A549 (cell line): ENCODE results near the gene FBXW5. TPM values are rescaled to one million over a fixed set of nuclear protein-coding genes. Genes with fewer than 3 reads are reported as not detected.

Source experiments
- ATAC-seq, 2 experiments: fragments of 200-7000 bp in 1 of 2; fragments of >200 bp in 1 of 2; cut with Nextera tagmentation in 1 of 2; cut with Tn5 transposase in 1 of 2; 3 replicates each; pipeline versions ENCODE4 v1.8.0 to v1.9.1; 2018 to 2020; ENCODE audit warnings: mild to moderate bottlenecking in 1 of 2, moderate library complexity in 1 of 2
- CTCF ChIA-PET: fragments of 300-600 bp; sonication (Branson Sonifier 250); formaldehyde crosslinking; extraction: SDS; loops from one replicate; lab custom pipeline; 2021; ENCODE audit warnings: antibody characterized with exemption, inconsistent platforms; lab: Yijun Ruan, JAX
- POLR2A ChIA-PET: fragments of 350-600 bp; formaldehyde crosslinking; extraction: SDS; loops from one replicate; lab custom pipeline; 2021; ENCODE audit warnings: antibody characterized with exemption, inconsistent platforms; lab: Yijun Ruan, JAX
- DNase-seq, 2 experiments: peaks; one replicate each; pipeline versions ENCODE4 v3.0.0 to v3.0.0-alpha.2; 2011 to 2016; ENCODE audit warnings: low read depth in 1 of 2, low spot score in 1 of 2
- FAIRE-seq: peaks from 2 replicates; lab custom pipeline; 2011; peaks lifted over from hg19 to GRCh38; lab: Jason Lieb, UNC
- H3K27ac ChIP-seq, 2 experiments: fragments of >200 bp; sonication (Bioruptor Twin); formaldehyde crosslinking; 3 replicates each; pipeline ENCODE4 v1.5.1; 2016 to 2017
- H3K4me1 ChIP-seq: fragments of >200 bp; sonication (Bioruptor Twin); formaldehyde crosslinking; 3 replicates; pipeline ENCODE4 v1.6.1; 2016
- H3K4me2 ChIP-seq: fragments of >200 bp; sonication (Bioruptor Twin); formaldehyde crosslinking; 3 replicates; pipeline ENCODE4 v1.6.1; 2016
- H3K4me3 ChIP-seq: fragments of >200 bp; sonication (Bioruptor Twin); formaldehyde crosslinking; 3 replicates; pipeline ENCODE4 v1.5.1; 2016
- H3K9me3 ChIP-seq: fragments of >200 bp; sonication (Bioruptor Twin); formaldehyde crosslinking; 3 replicates; pipeline ENCODE4 v1.6.1; 2016
- CEBPB ChIP-seq, 2 experiments: fragments of >200 bp in 1 of 2; sonication (Bioruptor Twin) in 1 of 2; formaldehyde crosslinking in 1 of 2; IDR thresholded peaks; 2 replicates each; pipeline ENCODE4 v1.6.1; 2012 to 2016
- EHF ChIP-seq: fragments of 250-450 bp; sonication (Bioruptor Pico); IDR thresholded peaks from 2 replicates; pipeline ENCODE4 v1.5.0; 2020; ENCODE audit warnings: mild to moderate bottlenecking
- EHMT2 ChIP-seq: fragments of 200-600 bp; sonication (generic); IDR thresholded peaks from 2 replicates; pipeline ENCODE4 v1.6.1; 2016; ENCODE audit warnings: antibody characterized with exemption, low read depth, mild to moderate bottlenecking, moderate library complexity
- FOSB ChIP-seq: fragments of 250-450 bp; sonication (Bioruptor Pico); IDR thresholded peaks from 2 replicates; pipeline ENCODE4 v1.5.0; 2020; ENCODE audit warnings: mild to moderate bottlenecking, moderate library complexity
- FOSL2 ChIP-seq, 2 experiments: fragments of 450-650 bp in 1 of 2; fragments of >200 bp in 1 of 2; sonication (Bioruptor Twin) in 1 of 2; formaldehyde crosslinking; IDR thresholded peaks; 2 replicates each; pipeline versions ENCODE4 v1.5.0 to v1.6.1; 2016 to 2020; ENCODE audit warnings: mild to moderate bottlenecking in 1 of 2, moderate library complexity in 1 of 2
- HEYL ChIP-seq: fragments of 250-450 bp; sonication (Bioruptor Pico); IDR thresholded peaks from 2 replicates; pipeline ENCODE4 v1.8.0; 2021; ENCODE audit warnings: mild to moderate bottlenecking, moderate library complexity
- HOXA7 ChIP-seq: fragments of 250-450 bp; sonication (Bioruptor Pico); IDR thresholded peaks from 2 replicates; pipeline ENCODE4 v1.5.0; 2020; ENCODE audit warnings: mild to moderate bottlenecking, moderate library complexity
- HOXB13 ChIP-seq: fragments of 250-450 bp; sonication (Bioruptor Pico); IDR thresholded peaks from 2 replicates; pipeline ENCODE4 v1.5.0; 2020; ENCODE audit warnings: low read depth, mild to moderate bottlenecking, moderate library complexity
- KDM1A ChIP-seq: fragments of 200-600 bp; sonication (generic); IDR thresholded peaks from 2 replicates; pipeline ENCODE4 v1.6.1; 2016; ENCODE audit warnings: low read depth, mild to moderate bottlenecking
- MAFK ChIP-seq: fragments of 450-650 bp; IDR thresholded peaks from 2 replicates; pipeline ENCODE4 v1.6.1; 2014; ENCODE audit not compliant: partially characterized antibody
- PHF8 ChIP-seq: fragments of 200-600 bp; sonication (generic); IDR thresholded peaks from 2 replicates; pipeline ENCODE4 v1.6.1; 2016; ENCODE audit warnings: low read depth, mild to moderate bottlenecking, antibody characterized with exemption, moderate library complexity, borderline replicate concordance
- RARB ChIP-seq: fragments of 250-450 bp; sonication (Bioruptor Pico); IDR thresholded peaks from 2 replicates; pipeline ENCODE4 v1.8.0; 2021; ENCODE audit warnings: mild to moderate bottlenecking, moderate library complexity
- RFX5 ChIP-seq: fragments of 450-650 bp; IDR thresholded peaks from 2 replicates; pipeline ENCODE4 v1.7.1; 2014; ENCODE audit warnings: antibody characterized with exemption, mild to moderate bottlenecking, moderate library complexity
- SMC3 ChIP-seq: fragments of >200 bp; sonication (Bioruptor Twin); formaldehyde crosslinking; IDR thresholded peaks from 3 replicates; pipeline ENCODE4 v1.6.1; 2018; ENCODE audit warnings: inconsistent platforms
- TP53 ChIP-seq: fragments of 250-450 bp; sonication (Bioruptor Pico); IDR thresholded peaks from 2 replicates; pipeline ENCODE4 v1.5.0; 2021; ENCODE audit warnings: mild to moderate bottlenecking, moderate library complexity
- ZNF302 ChIP-seq: fragments of 250-450 bp; sonication (Bioruptor Pico); IDR thresholded peaks from 2 replicates; pipeline ENCODE4 v1.9.0; 2021; ENCODE audit warnings: inconsistent platforms, mild to moderate bottlenecking, moderate library complexity
- WGBS: methylation state at CpG from one replicate; pipeline ENCODE4 v1.1.6; 2017; ENCODE audit errors: missing lambda C conversion rate; 5-methylcytosine and 5-hydroxymethylcytosine counted together
- polyA plus RNA-seq, 4 experiments: library from polyadenylated mRNA; depleted of rRNA in 3 of 4; stranded (reverse); fragments of >200 nt; fragmentation: RNase III in 1 of 4; extraction: RNeasy Plus Mini Kit Qiagen cat#74134 plus additional on column Dnase treatment in 1 of 4; gene quantifications; 2 replicates in 3 of 4; 3 replicates in 1 of 4; pipeline ENCODE4 v1.2.3, GENCODE V29; 2011 to 2017
- TF ChIP-seq, protein P1 (sequence below): IDR thresholded peaks from 2 replicates; pipeline ENCODE4 v1.6.1; 2012
- TF ChIP-seq, protein P2 (sequence below): IDR thresholded peaks from 2 replicates; pipeline ENCODE4 v1.6.1; 2012; ENCODE audit warnings: low read depth, borderline replicate concordance
- TF ChIP-seq, protein P3 (sequence below): fragments of 450-650 bp; IDR thresholded peaks from 2 replicates; pipeline ENCODE4 v1.6.1; 2014; ENCODE audit warnings: antibody characterized with exemption
- TF ChIP-seq, protein P4 (sequence below): fragments of 250-450 bp; sonication (Bioruptor Pico); IDR thresholded peaks from 2 replicates; pipeline ENCODE4 v1.5.0; 2020; ENCODE audit warnings: low read depth, mild to moderate bottlenecking, moderate library complexity
- TF ChIP-seq, protein P5 (sequence below): fragments of 200-600 bp; sonication (generic); IDR thresholded peaks from 2 replicates; pipeline ENCODE4 v1.6.1; 2016; ENCODE audit warnings: antibody characterized with exemption, mild to moderate bottlenecking, moderate library complexity
- TF ChIP-seq, protein P6 (sequence below): fragments of 250-450 bp; sonication (Bioruptor Pico); IDR thresholded peaks from 2 replicates; pipeline ENCODE4 v1.5.0; 2021; ENCODE audit warnings: mild to moderate bottlenecking, moderate library complexity, borderline replicate concordance

FBXW5 gene
- polyA plus RNA-seq, 2 of the 4 experiments (the other 2 are of a cell fraction) = 37.5 to 59.5 TPM

DNA sequence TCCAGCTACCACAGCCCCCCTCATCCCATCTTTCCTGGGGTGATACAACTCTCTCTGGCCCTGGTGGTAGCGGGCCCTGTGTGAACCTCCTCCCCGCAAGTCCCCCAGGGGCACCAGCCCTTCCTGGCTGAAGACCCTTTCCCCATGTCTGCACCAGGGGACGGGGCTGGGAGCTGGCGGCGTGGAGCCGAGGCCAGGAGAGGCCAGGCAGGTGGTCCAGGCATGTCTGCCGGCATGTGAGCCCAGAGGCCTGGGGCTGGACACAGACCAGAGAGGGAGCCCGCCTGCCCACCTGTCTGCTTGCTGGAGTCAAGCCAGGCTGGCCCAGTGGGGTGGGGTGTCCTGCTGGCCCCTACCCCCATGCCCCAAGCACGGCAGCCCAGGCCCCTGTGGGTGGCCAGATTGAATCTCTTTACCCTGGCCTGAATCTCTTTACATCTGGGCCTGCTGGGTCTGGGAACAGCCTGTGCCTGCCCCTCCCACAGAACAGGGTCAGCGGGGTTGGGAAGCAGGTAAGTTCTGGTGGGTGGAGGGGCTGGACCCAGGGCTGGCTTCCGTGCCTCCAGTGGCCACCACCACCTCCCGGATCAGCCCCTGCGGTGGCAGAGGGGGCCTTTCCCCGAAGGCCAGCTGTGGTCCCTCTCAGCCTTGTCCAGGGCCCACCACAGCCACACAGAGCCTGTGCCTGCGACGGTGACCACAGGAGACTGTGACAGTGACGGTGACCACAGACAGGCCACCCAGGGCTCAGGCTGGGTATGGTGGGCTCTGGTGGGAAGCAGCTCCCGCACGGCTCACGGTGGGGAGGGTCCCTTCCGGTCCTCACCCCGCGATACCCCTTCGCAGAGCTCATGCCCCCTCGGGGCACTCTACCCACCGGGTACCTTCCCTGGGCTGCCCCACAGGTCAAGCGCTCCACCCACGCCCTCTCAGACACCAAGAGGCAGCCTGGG is 14.6 kb upstream of the FBXW5 start:
- no peaks in the 10 kb centered on the region for H3K9me3 ChIP-seq
- no peak overlapping the region for H3K4me3 ChIP-seq
- TF ChIP-seq RFX5 (no peak), EHMT2 (no peak), FOSB (CRISPR knock-in tag) (no peak), CEBPB (IDR thresholded peaks at IDR 0.05) (no peak), ZNF302 (CRISPR knock-in tag) (no peak)
- TF ChIP-seq, protein P1, sequence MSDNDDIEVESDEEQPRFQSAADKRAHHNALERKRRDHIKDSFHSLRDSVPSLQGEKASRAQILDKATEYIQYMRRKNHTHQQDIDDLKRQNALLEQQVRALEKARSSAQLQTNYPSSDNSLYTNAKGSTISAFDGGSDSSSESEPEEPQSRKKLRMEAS = no peak
- TF ChIP-seq, protein P2, sequence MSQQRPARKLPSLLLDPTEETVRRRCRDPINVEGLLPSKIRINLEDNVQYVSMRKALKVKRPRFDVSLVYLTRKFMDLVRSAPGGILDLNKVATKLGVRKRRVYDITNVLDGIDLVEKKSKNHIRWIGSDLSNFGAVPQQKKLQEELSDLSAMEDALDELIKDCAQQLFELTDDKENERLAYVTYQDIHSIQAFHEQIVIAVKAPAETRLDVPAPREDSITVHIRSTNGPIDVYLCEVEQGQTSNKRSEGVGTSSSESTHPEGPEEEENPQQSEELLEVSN = no peak
- TF ChIP-seq, protein P3, sequence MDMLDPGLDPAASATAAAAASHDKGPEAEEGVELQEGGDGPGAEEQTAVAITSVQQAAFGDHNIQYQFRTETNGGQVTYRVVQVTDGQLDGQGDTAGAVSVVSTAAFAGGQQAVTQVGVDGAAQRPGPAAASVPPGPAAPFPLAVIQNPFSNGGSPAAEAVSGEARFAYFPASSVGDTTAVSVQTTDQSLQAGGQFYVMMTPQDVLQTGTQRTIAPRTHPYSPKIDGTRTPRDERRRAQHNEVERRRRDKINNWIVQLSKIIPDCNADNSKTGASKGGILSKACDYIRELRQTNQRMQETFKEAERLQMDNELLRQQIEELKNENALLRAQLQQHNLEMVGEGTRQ = no peak
- POLR2A ChIA-PET = interaction anchor here (1.3 kb wide), 1 partner anchor 9 kb away, joined by 3 read pairs; no protein-coding TSS in a partner anchor
- no peak for DNase-seq
- CTCF ChIA-PET = interaction anchor here (0.6 to 2.0 kb wide), 9 partner anchors 11 to 110 kb away, joined by 3 to 10 read pairs (median 4); partner anchors contain the start of gene FBXW5
- WGBS = 91% methylated on average over 4 of the region's 28 CpGs
- FAIRE-seq = no peak
- 0 out of 6 replicates have a peak overlapping the region, but pooled peaks of 1 of the 2 experiments have one; percentile 28 for H3K27ac ChIP-seq
- H3K4me1 ChIP-seq = peaks cover 6% of the 10 kb centered on the region; the same call in 2 of the 3 replicates
- H3K4me2 ChIP-seq = no peak overlapping the region
- no peak; a peak in 1 of 6 replicates for ATAC-seq

DNA sequence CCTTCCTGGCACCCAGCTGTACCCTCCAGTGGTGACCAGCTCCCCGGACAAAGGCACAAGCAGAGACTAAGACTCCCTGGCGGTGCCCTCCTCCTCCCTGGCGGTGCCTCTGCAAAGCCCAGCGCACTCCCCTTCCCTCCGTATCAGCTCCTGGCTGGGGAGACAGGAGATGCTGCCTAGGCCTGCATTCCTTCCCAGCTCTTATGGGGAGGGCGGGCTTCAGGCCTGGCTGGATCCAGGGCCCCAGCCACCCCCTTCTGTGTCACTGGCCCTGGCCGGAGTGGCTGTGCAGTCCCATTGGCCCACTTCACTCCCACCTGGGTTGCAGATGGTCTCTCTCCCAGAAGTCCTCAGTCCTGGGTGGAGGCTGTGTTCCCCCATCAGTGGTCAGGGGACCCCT is 13.9 kb upstream of the FBXW5 start:
- H3K4me3 ChIP-seq = no peak overlapping the region
- WGBS = 81% methylated on average over 7 of the region's 7 CpGs
- TF ChIP-seq, protein P4, sequence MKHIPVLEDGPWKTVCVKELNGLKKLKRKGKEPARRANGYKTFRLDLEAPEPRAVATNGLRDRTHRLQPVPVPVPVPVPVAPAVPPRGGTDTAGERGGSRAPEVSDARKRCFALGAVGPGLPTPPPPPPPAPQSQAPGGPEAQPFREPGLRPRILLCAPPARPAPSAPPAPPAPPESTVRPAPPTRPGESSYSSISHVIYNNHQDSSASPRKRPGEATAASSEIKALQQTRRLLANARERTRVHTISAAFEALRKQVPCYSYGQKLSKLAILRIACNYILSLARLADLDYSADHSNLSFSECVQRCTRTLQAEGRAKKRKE (CRISPR knock-in tag) = no peak
- TF ChIP-seq HOXB13 (CRISPR knock-in tag) = no peak
- TF ChIP-seq MAFK = no peak
- no peak for TF ChIP-seq HOXA7
- no peak for TF ChIP-seq KDM1A
- no peak for TF ChIP-seq PHF8
- no peak for TF ChIP-seq HEYL (CRISPR knock-in tag)
- TF ChIP-seq, protein P5, sequence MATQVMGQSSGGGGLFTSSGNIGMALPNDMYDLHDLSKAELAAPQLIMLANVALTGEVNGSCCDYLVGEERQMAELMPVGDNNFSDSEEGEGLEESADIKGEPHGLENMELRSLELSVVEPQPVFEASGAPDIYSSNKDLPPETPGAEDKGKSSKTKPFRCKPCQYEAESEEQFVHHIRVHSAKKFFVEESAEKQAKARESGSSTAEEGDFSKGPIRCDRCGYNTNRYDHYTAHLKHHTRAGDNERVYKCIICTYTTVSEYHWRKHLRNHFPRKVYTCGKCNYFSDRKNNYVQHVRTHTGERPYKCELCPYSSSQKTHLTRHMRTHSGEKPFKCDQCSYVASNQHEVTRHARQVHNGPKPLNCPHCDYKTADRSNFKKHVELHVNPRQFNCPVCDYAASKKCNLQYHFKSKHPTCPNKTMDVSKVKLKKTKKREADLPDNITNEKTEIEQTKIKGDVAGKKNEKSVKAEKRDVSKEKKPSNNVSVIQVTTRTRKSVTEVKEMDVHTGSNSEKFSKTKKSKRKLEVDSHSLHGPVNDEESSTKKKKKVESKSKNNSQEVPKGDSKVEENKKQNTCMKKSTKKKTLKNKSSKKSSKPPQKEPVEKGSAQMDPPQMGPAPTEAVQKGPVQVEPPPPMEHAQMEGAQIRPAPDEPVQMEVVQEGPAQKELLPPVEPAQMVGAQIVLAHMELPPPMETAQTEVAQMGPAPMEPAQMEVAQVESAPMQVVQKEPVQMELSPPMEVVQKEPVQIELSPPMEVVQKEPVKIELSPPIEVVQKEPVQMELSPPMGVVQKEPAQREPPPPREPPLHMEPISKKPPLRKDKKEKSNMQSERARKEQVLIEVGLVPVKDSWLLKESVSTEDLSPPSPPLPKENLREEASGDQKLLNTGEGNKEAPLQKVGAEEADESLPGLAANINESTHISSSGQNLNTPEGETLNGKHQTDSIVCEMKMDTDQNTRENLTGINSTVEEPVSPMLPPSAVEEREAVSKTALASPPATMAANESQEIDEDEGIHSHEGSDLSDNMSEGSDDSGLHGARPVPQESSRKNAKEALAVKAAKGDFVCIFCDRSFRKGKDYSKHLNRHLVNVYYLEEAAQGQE = no peak
- TF ChIP-seq SMC3 = no peak
- no peak for TF ChIP-seq RARB (CRISPR knock-in tag)
- TF ChIP-seq, protein P2 = no peak
- no peak for TF ChIP-seq FOSL2 (IDR thresholded peaks at IDR 0.05)
- no peak for TF ChIP-seq FOSL2 (CRISPR knock-in tag; IDR thresholded peaks at IDR 0.05)
- TF ChIP-seq, protein P6, sequence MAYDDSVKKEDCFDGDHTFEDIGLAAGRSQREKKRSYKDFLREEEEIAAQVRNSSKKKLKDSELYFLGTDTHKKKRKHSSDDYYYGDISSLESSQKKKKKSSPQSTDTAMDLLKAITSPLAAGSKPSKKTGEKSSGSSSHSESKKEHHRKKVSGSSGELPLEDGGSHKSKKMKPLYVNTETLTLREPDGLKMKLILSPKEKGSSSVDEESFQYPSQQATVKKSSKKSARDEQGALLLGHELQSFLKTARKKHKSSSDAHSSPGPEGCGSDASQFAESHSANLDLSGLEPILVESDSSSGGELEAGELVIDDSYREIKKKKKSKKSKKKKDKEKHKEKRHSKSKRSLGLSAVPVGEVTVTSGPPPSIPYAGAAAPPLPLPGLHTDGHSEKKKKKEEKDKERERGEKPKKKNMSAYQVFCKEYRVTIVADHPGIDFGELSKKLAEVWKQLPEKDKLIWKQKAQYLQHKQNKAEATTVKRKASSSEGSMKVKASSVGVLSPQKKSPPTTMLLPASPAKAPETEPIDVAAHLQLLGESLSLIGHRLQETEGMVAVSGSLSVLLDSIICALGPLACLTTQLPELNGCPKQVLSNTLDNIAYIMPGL (CRISPR knock-in tag) = no peak
- TF ChIP-seq TP53 (CRISPR knock-in tag) = no peak
- TF ChIP-seq EHF (CRISPR knock-in tag) = no peak

More for the DNA sequence above, 13.9 kb upstream of the FBXW5 start:
- FAIRE-seq (no peak), ATAC-seq (no peak), DNase-seq (no peak)
- Histone ChIP-seq H3K4me2 (no peak overlapping the region), H3K9me3 (no peaks in the 10 kb centered on the region), H3K27ac (no peak overlapping the region), H3K4me1 (no peaks in the 10 kb centered on the region)
- ChIA-PET CTCF (interaction anchor here (0.8 kb wide), 1 partner anchor 77 kb away, joined by 3 read pairs; no protein-coding TSS in a partner anchor), POLR2A (interaction anchor here (1.3 kb wide), 1 partner anchor 9 kb away, joined by 3 read pairs; no protein-coding TSS in a partner anchor)
